K562 (cell line): ENCODE measurements around the gene TERC. TPM values are rescaled to one million over a fixed set of nuclear protein-coding genes. Genes with fewer than 3 reads are reported as not detected.

Experiments used
- CBX1 ChIP-seq: sonication (generic); IDR thresholded peaks from 2 replicates; pipeline ENCODE4 v1.6.1; 2016; ENCODE audit warnings: antibody characterized with exemption, low read depth, mild to moderate bottlenecking
- CBX3 ChIP-seq, 2 experiments: IDR thresholded peaks; 1 replicate in 1 of 2; 2 replicates in 1 of 2; pipeline ENCODE4 v1.6.1; 2012; ENCODE audit warnings: inconsistent platforms in 2 of 2, low read length in 2 of 2, borderline replicate concordance in 1 of 2, control low read depth in 1 of 2
- CREB1 ChIP-seq, 2 experiments: sonication (generic) in 1 of 2; formaldehyde crosslinking in 1 of 2; IDR thresholded peaks; 2 replicates each; pipeline versions ENCODE4 v1.6.1 to v1.8.0; 2012 to 2022; ENCODE audit warnings: inconsistent platforms in 1 of 2, mild to moderate bottlenecking in 1 of 2, missing genetic modification reagents in 1 of 2, moderate library complexity in 1 of 2
- DACH1 ChIP-seq: fragments of 450-650 bp; IDR thresholded peaks from 2 replicates; pipeline ENCODE4 v1.6.1; 2018; ENCODE audit not compliant: partially characterized antibody
- DMBX1 ChIP-seq: fragments of 250-450 bp; sonication (Bioruptor Pico); IDR thresholded peaks from 2 replicates; pipeline ENCODE4 v1.8.0; 2022; ENCODE audit warnings: inconsistent platforms, mild to moderate bottlenecking, moderate library complexity, borderline replicate concordance
- FIP1L1 ChIP-seq: fragments of 200-400 bp; formaldehyde crosslinking; IDR thresholded peaks from 2 replicates; pipeline ENCODE4 v1.6.1; 2018; ENCODE audit warnings: mild to moderate bottlenecking, low read depth, low read length; ENCODE audit not compliant: poor library complexity, severe bottlenecking
- HDAC3 ChIP-seq: fragments of 450-650 bp; IDR thresholded peaks from 2 replicates; pipeline ENCODE4 v1.6.1; 2018; ENCODE audit warnings: borderline replicate concordance, mild to moderate bottlenecking, moderate library complexity; ENCODE audit not compliant: partially characterized antibody
- HLTF ChIP-seq: fragments of 450-650 bp; IDR thresholded peaks from 2 replicates; pipeline ENCODE4 v1.6.1; 2016
- LEF1 ChIP-seq: fragments of 450-650 bp; IDR thresholded peaks from 2 replicates; pipeline ENCODE4 v1.6.1; 2016; ENCODE audit warnings: mild to moderate bottlenecking
- MAZ ChIP-seq, 2 experiments: fragments of 450-650 bp in 1 of 2; sonication (generic) in 1 of 2; formaldehyde crosslinking; IDR thresholded peaks in 1 of 2; conservative IDR thresholded peaks in 1 of 2; 2 replicates each; pipeline versions ENCODE4 v1.4.0 to v1.5.0; 2020; ENCODE audit warnings: mild to moderate bottlenecking in 1 of 2, missing genetic modification reagents in 1 of 2
- NCOA6 ChIP-seq: fragments of 450-650 bp; IDR thresholded peaks from 2 replicates; pipeline ENCODE4 v1.6.1; 2017; ENCODE audit warnings: mild to moderate bottlenecking
- NFE2 ChIP-seq: IDR thresholded peaks from 2 replicates; pipeline ENCODE4 v1.6.1; 2014; ENCODE audit warnings: antibody characterized with exemption, low read depth
- POLR2AphosphoS2 ChIP-seq: IDR thresholded peaks from 2 replicates; pipeline ENCODE4 v1.6.1; 2012; ENCODE audit warnings: low read length, improper control_type of control experiment
- RBM14 ChIP-seq: fragments of 200-400 bp; formaldehyde crosslinking; IDR thresholded peaks from 2 replicates; pipeline ENCODE4 v1.6.1; 2018; ENCODE audit warnings: low read depth, mild to moderate bottlenecking, low read length, moderate library complexity, borderline replicate concordance; ENCODE audit not compliant: insufficient read depth
- RNF2 ChIP-seq: sonication (generic); IDR thresholded peaks from 2 replicates; pipeline ENCODE4 v1.6.1; 2016
- SETDB1 ChIP-seq: IDR thresholded peaks from one replicate; pipeline ENCODE4 v1.6.1; 2012; ENCODE audit warnings: low read length, control low read depth, inconsistent platforms
- SMAD1 ChIP-seq: fragments of 150-350 bp; IDR thresholded peaks from 2 replicates; pipeline ENCODE4 v1.6.1; 2014; ENCODE audit warnings: low read length, low read depth; ENCODE audit not compliant: partially characterized antibody
- ZBTB8A ChIP-seq: fragments of 450-650 bp; IDR thresholded peaks from 2 replicates; pipeline ENCODE4 v1.6.1; 2018; ENCODE audit warnings: mild to moderate bottlenecking, moderate library complexity; ENCODE audit not compliant: partially characterized antibody
- ZNF165 ChIP-seq: fragments of 250-450 bp; sonication (Bioruptor Pico); IDR thresholded peaks from 2 replicates; pipeline ENCODE4 v1.4.0; 2020; ENCODE audit warnings: borderline replicate concordance
- ZNF263 ChIP-seq: sonication (generic); formaldehyde crosslinking; IDR thresholded peaks from 2 replicates; pipeline ENCODE4 v1.8.0; 2022; ENCODE audit warnings: mild to moderate bottlenecking, missing genetic modification reagents, borderline replicate concordance
- ZNF282 ChIP-seq: sonication (generic); formaldehyde crosslinking; IDR thresholded peaks from 2 replicates; pipeline ENCODE4 v1.8.1; 2023; ENCODE audit warnings: missing genetic modification reagents
- ZNF311 ChIP-seq: fragments of 250-450 bp; sonication (Bioruptor Pico); IDR thresholded peaks from 2 replicates; pipeline ENCODE4 v1.4.0; 2020; ENCODE audit warnings: mild to moderate bottlenecking, moderate library complexity
- ZNF644 ChIP-seq: fragments of 200-800 bp; sonication (Bioruptor generic); IDR thresholded peaks from 2 replicates; pipeline ENCODE4 v1.6.1; 2016; ENCODE audit warnings: low read depth, missing genetic modification characterization, missing compliant biosample characterization
- polyA plus RNA-seq, 8 experiments: library from polyadenylated mRNA; depleted of rRNA in 4 of 8; stranded (reverse) in 5 of 8; unstranded in 3 of 8; fragments of >200 nt; fragmentation: Nextera tagmentation in 2 of 8; fragmentation: Illumina TruSeq in 1 of 8; extraction: Ambion mirVana in 2 of 8; extraction: Trizol in 1 of 8; gene quantifications; 2 replicates each; pipeline versions ENCODE4 v1.2.1 to v1.2.3, GENCODE V29; 2011 to 2014; ENCODE audit warnings: inconsistent platforms in 1 of 8, missing spikeins in 1 of 8
- total RNA-seq, 7 experiments: library from RNA; depleted of rRNA in 6 of 7; stranded (reverse); fragments of >200 nt in 6 of 7; fragmentation: Illumina TruSeq in 2 of 7; extraction: Trizol in 2 of 7; gene quantifications; 2 replicates each; pipeline versions ENCODE4 v1.2.1 to v1.2.3, GENCODE V29; 2011 to 2021; ENCODE audit warnings: low replicate concordance in 1 of 7
- TF ChIP-seq, protein P1 (sequence below): fragments of 250-450 bp; sonication (Bioruptor Pico); IDR thresholded peaks from 2 replicates; pipeline ENCODE4 v1.5.1; 2021; ENCODE audit warnings: mild to moderate bottlenecking
- TF ChIP-seq, protein P2 (sequence below): fragments of 250-450 bp; sonication (Bioruptor Pico); IDR thresholded peaks from 2 replicates; pipeline ENCODE4 v1.4.0; 2020
- TF ChIP-seq, protein P3 (sequence below): sonication (generic); formaldehyde crosslinking; IDR thresholded peaks from 2 replicates; pipeline ENCODE4 v1.5.0; 2020; ENCODE audit warnings: missing genetic modification reagents
- TF ChIP-seq, protein P4 (sequence below): fragments of 250-450 bp; sonication (Bioruptor Pico); IDR thresholded peaks from 2 replicates; pipeline ENCODE4 v1.5.0; 2021

TERC gene
- total and polyA plus RNA-seq, 9 of the 15 experiments (the other 6 are each of a cell fraction or from before 2014, with no cell fraction given), result 0.77 to 234 (median 27.9) TPM; not detected in 3

DNA sequence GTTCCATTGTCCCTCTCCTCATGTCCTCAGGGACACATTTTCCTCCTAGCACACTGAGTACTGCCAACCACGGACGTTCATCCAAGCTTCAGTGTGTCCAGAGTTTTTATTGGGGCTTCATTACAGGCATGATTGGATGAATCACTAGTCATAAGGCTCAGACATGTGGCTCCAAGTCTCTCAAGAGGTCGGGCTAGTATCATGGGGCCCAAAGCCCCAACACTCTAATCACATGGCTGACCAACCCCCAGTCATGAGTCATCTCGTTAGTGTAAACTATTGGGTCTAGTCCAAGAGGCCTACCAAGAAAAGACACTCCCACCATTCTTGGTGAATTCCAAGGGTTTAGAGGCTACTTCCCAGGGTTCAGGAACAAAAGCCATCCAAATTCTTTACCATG is 4.4 kb downstream of the TERC start (continued):
- TF ChIP-seq CREB1 (IDR thresholded peaks at IDR 0.05), result no peak
- TF ChIP-seq CREB1 (CRISPR knock-in tag; IDR thresholded peaks at IDR 0.05), result no peak
- TF ChIP-seq LEF1, result peak; percentile 74
- TF ChIP-seq RBM14, result no peak
- peak; percentile 70 for TF ChIP-seq RNF2
- no peak for TF ChIP-seq ZBTB8A
- TF ChIP-seq ZNF263 (CRISPR knock-in tag), result no peak
- TF ChIP-seq, protein P1, sequence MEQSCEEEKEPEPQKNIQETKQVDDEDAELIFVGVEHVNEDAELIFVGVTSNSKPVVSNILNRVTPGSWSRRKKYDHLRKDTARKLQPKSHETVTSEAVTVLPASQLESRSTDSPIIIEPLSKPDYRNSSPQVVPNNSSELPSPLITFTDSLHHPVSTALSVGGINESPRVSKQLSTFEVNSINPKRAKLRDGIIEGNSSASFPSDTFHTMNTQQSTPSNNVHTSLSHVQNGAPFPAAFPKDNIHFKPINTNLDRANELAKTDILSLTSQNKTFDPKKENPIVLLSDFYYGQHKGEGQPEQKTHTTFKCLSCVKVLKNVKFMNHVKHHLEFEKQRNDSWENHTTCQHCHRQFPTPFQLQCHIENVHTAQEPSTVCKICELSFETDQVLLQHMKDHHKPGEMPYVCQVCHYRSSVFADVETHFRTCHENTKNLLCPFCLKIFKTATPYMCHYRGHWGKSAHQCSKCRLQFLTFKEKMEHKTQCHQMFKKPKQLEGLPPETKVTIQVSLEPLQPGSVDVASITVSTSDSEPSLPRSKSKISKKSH (CRISPR knock-in tag), result no peak
- peak; percentile 69; the same call in 1 of the 2 replicates for TF ChIP-seq DMBX1
- TF ChIP-seq MAZ (CRISPR knock-in tag; conservative IDR thresholded peaks at IDR 0.05 in 1 of 2, IDR thresholded peaks at IDR 0.05 in 1 of 2), result peak; percentile 24 to 35; a peak in 1 of 4 replicates
- TF ChIP-seq NFE2, result peak; percentile 48; the same call in 1 of the 2 replicates
- no peak for TF ChIP-seq ZNF165
- no peak for TF ChIP-seq ZNF282 (CRISPR knock-in tag)
- TF ChIP-seq SMAD1, result no peak
- TF ChIP-seq SETDB1, result no peak
- TF ChIP-seq, protein P2, sequence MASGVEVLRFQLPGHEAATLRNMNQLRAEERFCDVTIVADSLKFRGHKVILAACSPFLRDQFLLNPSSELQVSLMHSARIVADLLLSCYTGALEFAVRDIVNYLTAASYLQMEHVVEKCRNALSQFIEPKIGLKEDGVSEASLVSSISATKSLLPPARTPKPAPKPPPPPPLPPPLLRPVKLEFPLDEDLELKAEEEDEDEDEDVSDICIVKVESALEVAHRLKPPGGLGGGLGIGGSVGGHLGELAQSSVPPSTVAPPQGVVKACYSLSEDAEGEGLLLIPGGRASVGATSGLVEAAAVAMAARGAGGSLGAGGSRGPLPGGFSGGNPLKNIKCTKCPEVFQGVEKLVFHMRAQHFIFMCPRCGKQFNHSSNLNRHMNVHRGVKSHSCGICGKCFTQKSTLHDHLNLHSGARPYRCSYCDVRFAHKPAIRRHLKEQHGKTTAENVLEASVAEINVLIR, result peak; percentile 32; the same call in 1 of the 2 replicates
- TF ChIP-seq HLTF, result no peak
- TF ChIP-seq CBX3 (IDR thresholded peaks at IDR 0.05; ENCODE audit: borderline replicate concordance in 1 of 2, low read length in 2 of 2), result peak in 1 of 2 experiments; percentile 93; a peak in 1 of 3 replicates
- TF ChIP-seq POLR2AphosphoS2, result no peak
- TF ChIP-seq NCOA6, result no peak
- TF ChIP-seq ZNF311 (CRISPR knock-in tag), result no peak
- TF ChIP-seq, protein P3, sequence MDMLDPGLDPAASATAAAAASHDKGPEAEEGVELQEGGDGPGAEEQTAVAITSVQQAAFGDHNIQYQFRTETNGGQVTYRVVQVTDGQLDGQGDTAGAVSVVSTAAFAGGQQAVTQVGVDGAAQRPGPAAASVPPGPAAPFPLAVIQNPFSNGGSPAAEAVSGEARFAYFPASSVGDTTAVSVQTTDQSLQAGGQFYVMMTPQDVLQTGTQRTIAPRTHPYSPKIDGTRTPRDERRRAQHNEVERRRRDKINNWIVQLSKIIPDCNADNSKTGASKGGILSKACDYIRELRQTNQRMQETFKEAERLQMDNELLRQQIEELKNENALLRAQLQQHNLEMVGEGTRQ (CRISPR knock-in tag), result peak; percentile 22
- no peak for TF ChIP-seq FIP1L1
- no peak for TF ChIP-seq HDAC3
- no peak for TF ChIP-seq DACH1
- peak; percentile 66; the same call in 1 of the 2 replicates for TF ChIP-seq ZNF644
- TF ChIP-seq, protein P4, sequence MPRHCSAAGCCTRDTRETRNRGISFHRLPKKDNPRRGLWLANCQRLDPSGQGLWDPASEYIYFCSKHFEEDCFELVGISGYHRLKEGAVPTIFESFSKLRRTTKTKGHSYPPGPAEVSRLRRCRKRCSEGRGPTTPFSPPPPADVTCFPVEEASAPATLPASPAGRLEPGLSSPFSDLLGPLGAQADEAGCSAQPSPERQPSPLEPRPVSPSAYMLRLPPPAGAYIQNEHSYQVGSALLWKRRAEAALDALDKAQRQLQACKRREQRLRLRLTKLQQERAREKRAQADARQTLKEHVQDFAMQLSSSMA (CRISPR knock-in tag), result no peak
- no peak for TF ChIP-seq CBX1
